HG03575 (cell line): Measurements from ENCODE around the gene AJAP1.

Experiments
- ATAC-seq: cut with Tn5 transposase; IDR thresholded peaks from one replicate; pipeline ENCODE4 v1.9.1; 2021; ENCODE audit not compliant: unreplicated experiment, insufficient number of reproducible peaks, low FRiP score; ENCODE audit errors: extremely low read depth

The AJAP1 gene

DNA sequence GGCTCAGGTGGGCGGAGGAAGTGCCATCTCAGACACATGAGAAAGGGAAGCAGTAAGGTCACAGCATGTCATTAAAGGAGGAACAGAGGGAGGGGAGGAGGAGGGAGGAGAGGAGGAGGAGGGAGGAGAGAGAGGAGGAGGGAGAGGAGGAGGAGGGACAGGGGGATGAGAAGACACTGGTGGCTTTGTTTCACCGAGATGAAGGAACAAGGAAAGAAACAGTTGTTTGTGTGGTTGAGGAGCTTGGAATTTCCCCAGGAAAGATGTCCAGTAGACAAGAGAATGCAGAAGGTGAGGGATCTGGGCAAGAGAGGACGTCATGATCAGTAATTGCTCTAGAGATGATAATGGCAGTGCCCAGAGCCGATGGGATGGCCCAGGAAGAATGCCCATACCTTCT lies 97.7 kb downstream of the AJAP1 start:
- no peak for ATAC-seq

DNA sequence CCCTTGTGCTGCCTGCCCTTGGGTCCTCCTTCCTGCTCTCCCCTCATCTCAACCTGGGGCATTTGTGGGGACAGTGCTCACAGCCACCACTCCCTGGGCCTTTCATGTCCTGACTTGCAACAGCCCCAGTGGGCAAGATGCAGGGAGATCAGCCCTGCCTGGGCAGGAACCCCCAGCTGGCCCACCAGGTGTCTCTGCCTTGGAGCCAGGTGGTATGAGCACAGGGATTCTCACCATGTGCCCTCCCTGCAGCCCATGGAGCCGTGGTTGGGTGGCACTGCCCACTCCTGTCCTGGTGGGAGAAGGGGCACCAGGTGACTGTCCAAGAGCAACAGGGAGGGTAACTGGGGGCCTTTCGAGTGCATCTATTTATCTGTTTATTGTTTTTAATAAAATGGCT lies 100.4 kb downstream of the AJAP1 start:
- no peak for ATAC-seq

DNA sequence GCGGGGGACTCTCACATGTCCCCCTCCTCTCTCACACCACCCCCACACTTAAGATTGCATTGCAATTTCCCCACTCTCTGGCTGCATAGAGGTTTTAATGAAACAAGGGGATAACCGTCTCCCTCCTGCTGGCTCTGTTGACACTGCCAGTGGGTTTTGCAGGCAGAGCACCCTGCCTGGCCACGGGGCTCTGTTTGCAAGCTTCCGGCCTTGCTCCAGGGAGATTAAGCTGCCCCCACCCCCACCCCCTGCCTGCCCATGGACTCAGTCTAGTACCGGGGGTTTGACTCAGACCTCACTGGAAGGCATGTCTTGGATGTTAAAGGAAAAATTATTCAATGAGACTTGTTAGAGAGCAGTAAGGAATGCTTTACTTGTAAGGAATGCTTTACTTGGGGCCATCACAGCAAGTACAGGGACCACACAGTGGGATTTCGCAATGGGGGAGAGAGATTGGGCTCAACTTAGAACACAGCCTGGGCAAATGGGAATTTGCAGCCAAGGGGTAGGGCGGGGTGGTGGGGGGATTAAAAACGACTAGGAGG lies 101.0 kb downstream of the AJAP1 start:
- no peak for ATAC-seq

DNA sequence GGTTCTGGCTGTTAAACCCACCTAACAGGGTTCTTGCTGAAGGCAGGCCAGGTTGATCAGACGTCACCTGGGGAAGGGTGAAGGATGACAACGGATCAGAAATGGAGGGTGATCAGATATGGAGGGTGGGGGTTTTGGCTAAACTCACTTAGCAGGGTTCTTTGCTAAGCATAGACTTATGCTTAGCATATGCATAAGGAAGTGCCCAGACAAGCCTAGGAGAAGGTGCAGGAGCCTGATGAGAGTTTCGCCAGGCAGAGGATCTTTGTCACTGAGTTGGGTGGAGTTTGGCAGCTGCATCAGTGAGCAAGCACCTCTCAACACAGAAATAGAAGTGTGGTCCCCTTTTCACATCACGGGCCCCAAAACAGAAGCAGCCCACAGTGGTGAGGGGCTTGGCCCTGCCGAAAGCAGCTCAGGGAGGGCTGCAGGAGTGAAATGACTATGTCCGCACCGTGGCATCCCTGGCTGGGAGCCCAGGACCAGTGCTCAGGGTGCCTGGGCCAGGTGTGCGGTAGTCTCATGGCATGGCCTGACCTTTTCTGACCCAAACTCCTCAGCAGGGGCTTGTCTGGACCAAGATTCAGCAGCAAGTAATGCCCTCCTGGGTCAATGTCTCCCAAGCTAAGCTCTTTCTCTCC lies 101.6 kb downstream of the AJAP1 start:
- ATAC-seq, result no peak

DNA sequence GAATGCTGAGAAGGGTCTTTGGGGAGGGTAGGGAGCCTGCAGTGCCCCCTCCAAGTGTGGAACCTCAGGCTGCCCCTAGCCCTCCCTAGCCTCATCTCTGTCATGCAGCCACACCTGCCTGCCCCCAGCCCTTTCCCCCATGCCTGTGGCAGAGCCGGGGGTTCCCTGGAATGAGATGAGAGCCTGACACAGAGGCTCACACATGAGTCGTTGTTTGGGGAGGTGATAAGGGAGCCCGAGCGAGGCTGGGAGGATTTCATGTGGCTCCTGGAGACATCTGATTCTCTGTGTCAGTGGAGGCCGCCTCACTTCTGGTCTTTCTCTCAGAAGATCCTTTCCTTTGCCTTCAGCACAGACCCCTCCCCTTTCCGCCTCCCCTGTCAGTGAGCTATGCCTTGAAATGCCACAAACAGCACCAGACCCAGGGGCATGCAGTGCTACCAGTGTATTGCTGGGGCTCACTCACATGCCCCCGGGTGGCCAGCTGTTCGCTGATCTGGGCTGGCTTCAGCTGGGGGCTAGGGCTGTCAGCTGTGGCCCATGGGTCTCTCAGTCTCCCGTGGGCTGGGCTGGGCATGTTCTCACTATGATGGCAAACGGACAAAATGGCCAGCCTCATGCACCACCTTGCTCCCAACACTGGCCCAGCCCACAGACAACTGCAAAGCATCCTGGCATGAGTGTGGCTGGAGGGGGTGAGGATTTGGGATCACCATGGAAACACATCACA lies 102.6 kb downstream of the AJAP1 start:
- ATAC-seq, result no peak

DNA sequence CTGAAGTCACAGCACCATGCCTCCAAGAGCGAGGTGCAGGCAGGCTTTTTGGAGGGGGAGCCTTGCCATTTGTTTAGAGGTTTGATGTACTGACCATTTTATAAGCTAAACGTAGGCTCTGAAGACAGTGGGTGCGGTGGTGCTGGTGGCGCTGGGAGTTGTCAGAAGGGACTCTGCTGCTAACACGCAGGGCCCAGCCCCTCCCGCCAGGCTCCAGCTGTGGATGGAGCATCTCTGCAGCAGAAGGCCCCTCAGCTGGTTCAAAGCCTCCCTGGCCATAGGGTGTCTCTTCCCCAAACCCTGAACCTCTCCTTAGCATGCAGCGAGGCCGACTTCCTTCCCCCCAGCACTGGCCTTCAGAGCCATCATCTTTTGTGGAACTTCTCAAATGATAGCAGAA lies 105.3 kb downstream of the AJAP1 start:
- no peak for ATAC-seq

DNA sequence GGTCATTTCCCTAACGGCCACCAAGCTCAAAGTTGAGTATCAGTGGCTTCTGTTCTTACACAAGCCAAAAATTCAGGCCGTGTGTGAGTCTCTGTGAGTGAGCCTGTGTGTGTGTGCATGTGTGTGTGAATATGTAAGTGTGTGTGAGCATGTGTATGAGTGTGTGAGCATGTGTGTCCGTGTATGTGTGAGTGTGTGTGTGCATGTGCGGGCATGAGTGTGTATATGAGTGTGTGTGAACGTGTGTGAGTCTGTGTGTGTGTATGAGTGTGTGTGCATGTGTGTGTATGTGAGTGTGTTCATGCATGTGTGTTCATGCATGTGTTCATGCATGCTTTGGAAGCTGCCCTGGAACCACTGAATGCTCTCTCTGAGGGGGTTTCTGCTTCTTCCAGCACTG lies 105.7 kb downstream of the AJAP1 start:
- ATAC-seq, result no peak

DNA sequence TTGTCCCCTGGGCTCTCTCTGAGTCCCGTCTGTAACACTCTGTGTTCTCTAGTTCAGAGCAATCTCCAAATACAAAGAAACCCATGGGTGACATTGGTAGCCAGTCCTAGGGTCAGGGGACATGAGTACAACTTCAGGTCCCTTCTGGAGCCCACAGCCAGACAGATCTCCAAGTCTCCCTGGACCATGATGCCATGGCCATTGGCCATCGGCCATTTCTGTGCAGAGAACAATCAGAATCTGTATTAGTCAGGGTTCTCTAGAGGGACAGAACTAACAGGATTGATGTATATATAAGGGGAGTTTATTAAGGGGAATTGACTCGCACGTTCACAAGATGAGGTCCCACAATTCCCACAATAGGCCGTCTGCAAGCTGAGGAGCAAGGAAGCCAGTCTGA lies 106.9 kb downstream of the AJAP1 start:
- ATAC-seq, result no peak

DNA sequence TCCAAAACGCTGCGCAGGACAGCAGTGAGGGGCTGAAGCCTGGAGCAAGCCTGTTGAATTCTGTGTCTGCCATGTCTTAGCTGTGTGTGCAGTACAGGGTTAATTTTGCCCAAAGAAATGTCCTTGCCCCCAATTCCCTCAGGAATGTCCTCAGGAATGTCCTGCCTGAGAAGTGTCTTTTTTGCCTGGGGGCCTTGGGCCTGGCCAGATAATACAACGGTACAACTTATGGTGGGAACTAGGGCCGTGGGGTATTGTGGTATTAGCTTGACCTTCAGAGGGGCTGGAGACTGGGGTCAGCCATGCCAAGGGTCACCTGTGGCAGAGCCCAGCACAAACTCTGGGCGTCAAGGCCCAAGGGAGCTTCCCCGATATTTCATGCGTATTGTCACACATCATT lies 107.7 kb downstream of the AJAP1 start:
- ATAC-seq, result no peak

DNA sequence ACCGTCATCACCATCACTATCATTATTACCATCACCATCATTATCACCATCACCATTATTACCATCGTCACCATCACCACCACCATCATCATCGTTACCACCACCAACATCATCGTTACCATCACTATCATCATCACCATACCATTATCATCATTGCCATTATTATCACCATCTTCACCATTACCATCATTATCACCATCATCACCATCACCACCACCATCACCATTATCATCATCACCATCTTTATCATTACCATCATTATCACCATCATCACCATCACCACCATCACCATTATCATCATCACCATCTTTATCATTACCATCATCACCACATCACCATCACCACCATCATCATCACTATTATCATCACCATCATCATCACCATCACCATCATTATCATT lies 112.9 kb downstream of the AJAP1 start:
- no peak for ATAC-seq

DNA sequence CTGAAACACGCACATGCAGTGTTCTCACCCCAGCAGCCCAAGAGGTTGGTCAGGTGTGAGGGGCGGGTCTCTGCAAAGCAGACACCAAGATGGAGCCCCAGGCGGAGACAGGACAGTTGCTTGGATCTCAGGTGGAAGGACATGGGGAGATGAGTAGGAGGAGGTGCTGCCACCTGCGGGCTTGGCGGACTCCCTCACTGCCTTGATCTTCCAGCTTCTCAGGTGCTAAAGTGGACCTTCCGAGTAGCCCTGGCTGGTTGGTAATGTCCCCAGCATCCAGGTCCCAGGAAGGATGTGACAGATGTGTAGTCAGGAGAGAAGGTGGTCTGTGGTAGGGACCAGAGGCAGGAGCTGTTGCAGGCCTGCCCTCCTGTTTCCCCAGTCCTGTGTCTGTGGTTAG lies 114.1 kb downstream of the AJAP1 start:
- no peak for ATAC-seq

DNA sequence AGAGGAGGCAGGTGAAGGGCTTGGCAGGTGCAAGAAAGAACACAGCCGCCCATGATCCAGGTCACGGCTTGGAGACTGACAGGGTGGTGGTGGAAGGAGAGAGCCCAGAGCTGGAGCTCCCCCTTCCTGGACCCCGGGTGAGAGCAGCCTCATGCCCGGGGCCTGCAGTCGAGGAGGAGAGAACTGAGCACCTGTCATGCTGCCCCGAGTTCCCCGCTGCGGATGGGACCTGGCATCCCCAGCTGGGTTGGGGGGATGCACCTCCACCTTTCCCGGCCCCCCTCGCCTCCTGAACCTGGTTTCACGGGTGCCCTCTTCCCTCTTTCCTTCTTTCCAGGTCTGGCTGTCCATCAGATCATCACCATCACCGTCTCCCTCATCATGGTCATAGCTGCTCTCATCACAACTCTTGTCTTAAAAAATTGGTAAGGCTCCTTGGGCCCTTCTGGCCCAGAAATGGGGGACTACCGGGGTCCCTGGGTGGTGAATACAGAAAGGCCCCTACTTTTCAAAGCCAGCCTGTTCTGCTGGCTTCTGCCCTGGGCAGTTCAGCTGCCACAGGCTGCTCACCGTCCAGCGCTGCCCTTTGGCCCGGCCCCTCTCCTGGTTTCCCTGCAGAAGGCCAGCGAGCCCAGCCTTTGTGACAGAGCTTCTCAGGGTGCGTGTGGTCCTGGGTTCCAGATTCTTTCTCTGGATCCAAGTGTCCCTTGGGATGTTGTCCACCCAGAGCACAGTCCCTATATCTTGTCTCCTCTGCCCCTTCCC lies 115.3 kb downstream of the AJAP1 start:
- ATAC-seq, result no peak

DNA sequence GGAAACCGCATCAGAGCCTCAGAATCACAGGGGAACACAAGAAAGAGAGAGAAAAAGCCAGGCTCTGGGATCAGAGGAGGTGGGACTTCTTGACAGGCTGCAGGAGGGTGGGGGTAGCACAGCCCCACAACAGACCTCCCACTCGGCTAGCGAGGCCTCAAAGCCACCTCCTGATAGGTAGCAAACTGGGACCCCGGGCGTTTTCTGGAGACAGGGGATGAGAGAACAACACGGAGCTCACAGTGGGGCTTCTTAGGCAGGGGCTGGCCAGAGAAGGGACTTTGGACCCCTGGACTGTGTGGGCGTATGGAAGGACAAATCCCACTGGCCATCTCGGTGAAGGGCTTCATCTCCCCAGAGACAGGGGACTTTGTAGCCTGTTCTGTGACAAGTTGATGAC lies 116.3 kb downstream of the AJAP1 start:
- ATAC-seq, result no peak

DNA sequence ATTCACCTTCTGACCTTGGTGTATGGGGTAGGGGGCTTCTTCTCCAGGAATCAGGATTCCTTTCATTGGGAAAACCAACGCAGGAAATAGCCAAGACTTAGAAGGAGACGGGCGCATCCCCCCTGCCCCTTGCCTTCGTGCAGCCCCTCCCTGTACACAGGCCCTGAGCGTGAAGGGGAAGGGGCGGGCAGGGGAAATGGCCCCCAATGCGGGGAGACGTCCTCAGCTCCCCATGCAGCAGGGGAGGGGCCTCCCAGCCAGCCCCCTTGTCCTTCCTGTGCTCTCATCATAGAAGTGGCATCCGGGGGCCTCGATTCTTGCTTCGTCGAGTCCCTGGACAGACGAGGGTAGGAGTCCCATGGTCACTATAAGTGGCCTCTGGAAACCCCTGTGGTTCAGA lies 116.9 kb downstream of the AJAP1 start:
- no peak for ATAC-seq

DNA sequence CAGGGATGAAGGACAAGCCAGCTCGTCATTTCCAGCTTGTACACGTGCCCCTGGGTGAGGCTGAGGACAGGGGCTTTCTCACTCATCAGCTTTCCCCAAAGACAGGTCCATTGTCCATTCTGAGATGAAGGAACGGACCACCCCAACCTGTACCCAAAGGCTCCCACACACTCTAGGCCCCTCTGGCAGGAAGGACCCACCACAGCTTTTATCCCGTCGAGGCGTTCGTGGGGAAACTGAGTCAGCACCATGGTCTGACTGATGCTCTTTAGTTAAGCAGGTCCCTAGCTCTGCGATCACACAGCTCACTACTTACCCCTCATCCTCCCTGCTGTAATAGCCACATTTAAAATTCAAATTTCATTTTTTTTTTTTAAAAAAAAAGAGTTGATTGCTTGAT lies 117.3 kb downstream of the AJAP1 start:
- ATAC-seq, result no peak

DNA sequence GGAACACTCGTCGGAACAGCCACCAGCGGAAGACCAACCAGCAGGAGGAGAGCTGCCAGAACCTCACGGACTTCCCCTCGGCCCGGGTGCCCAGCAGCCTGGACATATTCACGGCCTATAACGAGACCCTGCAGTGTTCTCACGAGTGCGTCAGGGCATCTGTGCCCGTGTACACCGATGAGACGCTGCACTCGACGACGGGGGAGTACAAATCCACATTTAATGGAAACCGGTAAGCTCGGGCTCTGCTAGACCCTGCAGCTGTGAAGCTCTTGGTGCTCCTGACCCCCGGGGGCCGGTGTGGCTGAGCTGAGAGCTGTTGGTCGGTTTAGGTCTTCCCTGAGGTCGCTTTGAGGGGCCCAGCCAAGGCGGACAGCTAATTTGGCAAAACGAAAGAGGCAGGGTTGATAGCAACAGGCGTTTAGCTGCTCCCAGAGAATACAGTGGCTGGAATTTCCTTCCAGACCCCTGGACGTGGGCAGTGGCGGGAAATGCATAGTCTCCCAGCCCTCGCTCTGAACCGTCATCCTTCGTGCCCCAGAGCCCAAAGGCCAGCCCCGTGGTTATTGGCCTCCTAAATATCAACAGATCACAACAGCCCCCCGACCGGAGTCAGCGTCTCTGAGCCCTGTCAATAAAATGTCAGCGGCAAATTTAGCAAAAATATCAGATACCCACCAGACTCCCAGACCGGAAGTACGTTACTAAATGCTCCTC lies 118.0 kb downstream of the AJAP1 start:
- no peak for ATAC-seq

DNA sequence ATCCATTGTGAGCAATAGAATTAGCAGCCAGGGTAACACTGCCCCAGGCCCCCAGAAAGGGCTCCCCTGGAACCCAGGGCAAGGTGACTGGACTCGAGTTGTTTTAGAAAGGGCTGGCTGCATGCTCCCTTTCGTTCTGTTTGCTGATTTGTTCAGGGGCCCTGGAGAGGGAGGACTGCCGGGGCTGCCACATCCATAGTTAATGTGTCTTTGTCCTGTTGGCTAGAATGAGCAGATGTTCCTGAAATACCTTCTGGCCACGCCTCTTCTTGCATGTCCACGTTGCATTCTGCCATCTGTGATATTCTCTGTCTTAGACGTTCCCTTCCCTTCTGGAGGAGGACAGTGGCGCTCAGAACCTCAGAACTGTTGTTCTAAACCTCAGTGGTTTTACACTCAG lies 118.8 kb downstream of the AJAP1 start:
- no peak for ATAC-seq

DNA sequence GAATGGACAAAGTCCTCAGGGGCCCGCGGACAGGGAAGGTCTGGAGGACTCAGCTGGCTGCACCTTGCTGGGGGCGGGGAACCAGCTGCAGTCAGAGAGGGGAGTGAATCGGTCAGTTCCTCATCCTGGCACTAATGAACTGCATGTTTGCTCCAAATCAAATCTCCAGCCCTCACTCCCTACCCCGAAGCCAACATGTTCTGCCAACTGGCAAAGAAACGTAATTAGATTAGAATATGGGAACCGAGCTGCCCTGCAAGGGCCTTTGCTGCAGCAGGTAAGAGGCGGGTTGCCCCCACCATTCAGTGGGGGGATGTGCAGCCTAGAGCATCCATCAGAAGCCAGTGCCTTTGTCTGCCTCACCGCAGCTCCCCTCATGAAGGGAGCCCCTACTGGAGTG lies 121.1 kb downstream of the AJAP1 start:
- no peak for ATAC-seq

DNA sequence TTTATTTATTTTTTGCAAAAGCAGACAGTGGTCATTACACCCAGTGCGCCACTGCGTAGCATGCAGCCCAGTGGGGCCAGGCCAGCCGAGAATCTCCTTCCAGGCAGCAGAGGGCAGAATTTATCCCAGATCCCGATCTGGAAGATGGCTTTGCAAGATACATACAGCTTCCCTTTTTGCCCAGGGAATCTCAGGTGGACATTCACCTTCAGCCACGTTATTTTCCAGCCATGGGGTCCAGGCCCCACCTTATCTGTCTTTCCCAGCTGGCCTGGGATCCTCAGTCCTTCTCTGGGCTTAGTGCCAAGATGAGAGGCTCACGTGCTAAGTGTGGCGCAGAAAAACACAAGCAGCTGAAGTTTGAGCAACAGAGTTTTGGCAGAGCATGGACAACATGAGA lies 123.6 kb downstream of the AJAP1 start:
- ATAC-seq, result no peak
